Fibroblast of the aortic adventitia (primary cell): ENCODE data around the gene RASAL2. TPM values are rescaled to one million over a fixed set of nuclear protein-coding genes. Genes with fewer than 3 reads are reported as not detected.

Experiments
- DNase-seq: peaks from one replicate; pipeline ENCODE4 v3.0.0-alpha.2; 2010; ENCODE audit warnings: low read depth
- H3K4me3 ChIP-seq: 2 replicates; pipeline ENCODE4 v1.5.1; 2011; ENCODE audit warnings: low read depth, mild to moderate bottlenecking, control low read depth, low read length, moderate library complexity
- total RNA-seq: library from RNA; depleted of rRNA; stranded (reverse); fragments of >200 nt; gene quantifications from 2 replicates; pipeline ENCODE4 v1.2.3, GENCODE V29; 2012; ENCODE audit warnings: low replicate concordance
- TF ChIP-seq, protein P1 (sequence below): IDR thresholded peaks from 2 replicates; pipeline ENCODE4 v1.5.1; 2011; ENCODE audit warnings: mild to moderate bottlenecking, low read length, control low read depth, inconsistent platforms; ENCODE audit not compliant: insufficient read depth

The RASAL2 gene
- total RNA-seq = 30.5 and 32.6 TPM in 2 replicates

DNA sequence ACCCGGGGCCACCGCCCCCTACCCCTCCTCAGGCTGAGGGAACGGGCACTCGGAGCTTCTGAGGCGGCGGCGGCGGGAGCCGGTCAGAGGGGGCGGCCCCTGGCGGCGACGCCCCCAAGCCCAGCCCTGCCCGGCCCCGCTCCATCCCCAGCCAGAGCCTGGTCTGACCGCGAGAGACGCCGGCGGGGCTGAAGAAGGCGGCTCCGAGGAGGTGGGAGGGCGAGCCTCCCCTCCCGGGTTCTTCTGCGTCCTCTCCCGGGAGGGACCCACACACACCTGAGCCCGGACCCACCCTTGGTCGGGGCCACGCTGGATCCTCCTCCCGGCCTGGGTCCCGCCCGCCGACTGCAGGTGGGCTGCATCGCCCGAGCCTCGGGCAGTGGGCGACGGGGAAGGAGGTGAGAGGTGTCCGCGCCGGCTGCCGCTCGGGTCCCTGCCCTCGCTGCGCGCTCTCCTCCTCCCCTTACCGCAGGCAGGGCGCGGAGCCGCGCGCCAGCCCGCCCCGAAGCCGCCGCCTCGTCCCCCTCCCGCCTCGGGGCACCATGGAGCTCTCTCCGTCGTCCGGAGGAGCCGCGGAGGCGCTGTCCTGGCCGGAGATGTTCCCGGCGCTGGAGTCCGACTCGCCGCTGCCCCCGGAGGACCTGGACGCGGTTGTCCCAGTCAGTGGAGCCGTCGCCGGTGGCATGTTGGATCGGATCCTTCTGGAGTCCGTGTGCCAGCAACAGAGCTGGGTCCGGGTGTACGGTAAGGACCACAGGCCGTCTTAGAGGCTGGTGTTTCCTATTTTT lies at the start of gene RASAL2:
TSS of gene RASAL2 (plus strand) at position 154 of the 788 bp plus-strand sequence. CDS start at position 543, 389 bp downstream.
- peak; percentile 43 for DNase-seq
- peak within 1 kb of the TSS; percentile 95 for H3K4me3 ChIP-seq
- TF ChIP-seq, protein P1, sequence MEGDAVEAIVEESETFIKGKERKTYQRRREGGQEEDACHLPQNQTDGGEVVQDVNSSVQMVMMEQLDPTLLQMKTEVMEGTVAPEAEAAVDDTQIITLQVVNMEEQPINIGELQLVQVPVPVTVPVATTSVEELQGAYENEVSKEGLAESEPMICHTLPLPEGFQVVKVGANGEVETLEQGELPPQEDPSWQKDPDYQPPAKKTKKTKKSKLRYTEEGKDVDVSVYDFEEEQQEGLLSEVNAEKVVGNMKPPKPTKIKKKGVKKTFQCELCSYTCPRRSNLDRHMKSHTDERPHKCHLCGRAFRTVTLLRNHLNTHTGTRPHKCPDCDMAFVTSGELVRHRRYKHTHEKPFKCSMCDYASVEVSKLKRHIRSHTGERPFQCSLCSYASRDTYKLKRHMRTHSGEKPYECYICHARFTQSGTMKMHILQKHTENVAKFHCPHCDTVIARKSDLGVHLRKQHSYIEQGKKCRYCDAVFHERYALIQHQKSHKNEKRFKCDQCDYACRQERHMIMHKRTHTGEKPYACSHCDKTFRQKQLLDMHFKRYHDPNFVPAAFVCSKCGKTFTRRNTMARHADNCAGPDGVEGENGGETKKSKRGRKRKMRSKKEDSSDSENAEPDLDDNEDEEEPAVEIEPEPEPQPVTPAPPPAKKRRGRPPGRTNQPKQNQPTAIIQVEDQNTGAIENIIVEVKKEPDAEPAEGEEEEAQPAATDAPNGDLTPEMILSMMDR = peak; percentile 37

DNA sequence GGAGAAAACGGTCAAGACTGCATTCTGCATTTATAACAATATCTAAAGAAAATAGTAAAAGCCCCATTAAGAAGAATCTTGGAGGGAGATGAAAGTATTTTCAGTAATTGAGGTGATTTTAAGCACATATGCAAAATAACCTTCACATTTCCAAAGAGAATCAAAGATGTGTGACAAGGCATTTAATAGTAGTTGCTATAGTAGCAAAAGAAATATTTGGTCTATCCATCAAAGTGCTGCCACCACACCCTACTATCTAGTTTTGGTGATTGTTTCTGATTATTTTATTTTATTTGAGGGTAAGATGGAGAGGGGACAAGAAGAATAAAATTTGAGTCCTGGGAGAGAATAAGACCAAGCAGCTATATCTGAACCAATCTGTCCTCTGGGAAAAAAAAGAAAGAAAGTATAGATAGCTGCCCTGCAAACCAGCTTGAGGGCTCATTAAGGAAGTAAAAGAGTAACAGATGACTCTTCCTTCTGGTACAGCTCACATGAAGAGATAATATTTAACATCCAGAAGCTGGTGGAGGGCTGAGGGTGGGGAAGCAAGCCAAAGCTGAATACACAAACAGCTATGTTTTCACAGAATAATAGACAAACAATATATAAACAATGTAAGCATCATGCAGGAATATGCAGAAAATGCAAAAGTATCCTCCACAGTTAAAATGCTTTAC lies 47.2 kb upstream of the RASAL2 start:
- no peak overlapping the region for H3K4me3 ChIP-seq
- no peak for DNase-seq
- TF ChIP-seq, protein P1 = no peak

DNA sequence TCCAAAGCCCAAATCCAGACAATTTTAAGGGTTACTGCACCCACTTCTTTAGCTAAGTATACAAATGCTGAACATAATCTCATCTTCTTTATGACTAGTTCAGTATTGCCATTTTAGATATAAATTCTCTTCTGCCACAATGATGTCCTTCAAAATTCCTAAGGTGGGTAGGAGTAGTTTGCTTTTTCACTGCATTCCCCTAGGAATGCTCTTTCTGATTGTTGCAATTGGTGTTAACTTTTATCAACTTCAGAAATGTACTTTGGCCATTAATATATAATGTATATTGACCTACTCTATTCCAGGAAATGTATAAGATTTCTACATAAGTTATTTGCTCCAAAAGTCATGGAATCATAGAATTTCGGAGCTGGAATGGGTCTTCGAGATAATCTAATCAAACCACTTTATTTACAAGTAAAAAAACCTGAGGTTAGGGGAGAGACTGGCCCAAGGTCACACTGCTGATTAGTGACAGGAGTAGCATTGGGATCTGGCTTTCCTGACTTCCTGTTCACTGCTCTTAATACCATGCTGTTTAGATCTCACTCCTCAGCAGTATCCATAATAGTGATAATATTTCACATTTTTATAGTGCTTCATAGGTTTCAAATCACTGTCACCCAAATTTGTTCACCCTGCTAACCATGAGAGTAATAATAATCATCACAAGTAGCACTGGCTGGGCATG lies 46.4 kb upstream of the RASAL2 start:
- no peak overlapping the region for H3K4me3 ChIP-seq

DNA sequence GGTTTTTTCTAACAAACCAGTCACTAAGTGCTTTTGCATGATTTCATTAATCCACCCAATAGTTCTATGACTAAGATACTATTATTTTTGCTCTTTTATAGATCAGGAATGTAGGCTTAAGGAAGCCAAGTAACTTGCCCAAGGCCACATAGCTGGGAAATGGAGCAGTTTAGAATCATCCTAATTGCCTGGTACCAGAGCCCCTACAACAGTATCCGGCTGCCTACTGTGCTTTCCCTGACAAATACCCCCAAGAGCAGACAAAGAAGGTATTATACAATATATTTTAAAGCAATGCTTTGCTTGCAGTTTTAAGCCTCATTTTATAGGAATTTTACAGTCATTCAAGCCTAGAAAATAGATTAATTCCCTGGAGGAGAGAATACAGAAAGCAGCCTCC lies 45.5 kb upstream of the RASAL2 start:
- H3K4me3 ChIP-seq = no peak overlapping the region
- TF ChIP-seq, protein P1 = no peak
- DNase-seq = no peak

More for the DNA sequence above, 46.4 kb upstream of the RASAL2 start:
- TF ChIP-seq, protein P1 = no peak
- DNase-seq = no peak

DNA sequence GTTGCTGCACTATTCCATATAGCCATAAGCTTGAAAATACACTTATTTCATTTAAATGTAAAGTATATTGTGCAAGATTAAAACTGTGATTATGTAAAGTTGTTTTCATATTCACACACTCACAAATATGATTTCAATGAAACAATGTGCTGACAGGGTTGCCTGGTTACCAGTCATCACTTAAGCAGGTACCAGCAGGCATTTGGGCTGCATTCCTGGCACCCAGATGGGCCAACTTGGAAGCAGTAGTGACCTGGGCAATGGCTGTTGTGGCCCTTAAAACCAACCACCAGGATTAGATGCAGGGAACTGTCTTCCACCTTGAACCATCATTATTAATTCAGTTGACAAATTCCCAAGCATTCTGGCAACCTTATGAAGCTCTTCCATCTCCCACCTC lies 45.0 kb upstream of the RASAL2 start:
- TF ChIP-seq, protein P1 = no peak
- no peak for DNase-seq
- no peak overlapping the region for H3K4me3 ChIP-seq

DNA sequence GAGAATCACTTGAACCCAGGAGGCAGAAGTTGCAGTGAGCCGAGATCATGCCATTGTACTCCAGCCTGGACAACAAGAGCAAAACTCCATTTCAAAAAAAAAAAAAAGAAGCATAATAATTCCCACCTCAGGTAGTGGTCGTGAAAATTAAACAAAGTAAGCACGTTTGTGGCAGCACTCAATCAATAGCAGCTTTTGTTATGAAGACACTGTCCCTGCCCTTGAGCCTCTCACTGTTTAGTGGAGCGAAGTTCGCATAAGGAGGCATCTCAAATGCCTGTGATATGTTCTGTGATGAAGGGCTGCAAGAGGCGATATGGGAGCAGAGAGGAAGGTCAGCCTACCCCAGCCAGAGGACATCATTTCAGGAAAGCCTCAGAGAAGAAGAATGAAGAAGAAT lies 43.8 kb upstream of the RASAL2 start:
- no peak for DNase-seq
- TF ChIP-seq, protein P1 = no peak
- no peak overlapping the region for H3K4me3 ChIP-seq
